HL-60 (cell line): Measurements from ENCODE around the gene CCL27.

ENCODE experiments used
- CTCF ChIP-seq: IDR thresholded peaks from one replicate; pipeline ENCODE4 v1.5.1; 2011; ENCODE audit warnings: low read length, control low read depth, inconsistent platforms; ENCODE audit not compliant: insufficient read depth
- GABPA ChIP-seq: IDR thresholded peaks from 2 replicates; pipeline ENCODE4 v1.6.1; 2012; ENCODE audit warnings: low read depth
- POLR2AphosphoS5 ChIP-seq: IDR thresholded peaks from 2 replicates; pipeline ENCODE4 v1.6.1; 2012; ENCODE audit warnings: low read depth
- REST ChIP-seq: IDR thresholded peaks from 2 replicates; pipeline ENCODE4 v1.6.1; 2012; ENCODE audit warnings: low read depth; ENCODE audit not compliant: insufficient replicate concordance

GRCh38 chr9:34648673-34649072, 13.8 kb downstream of the CCL27 start:
- TF ChIP-seq CTCF (no peak), GABPA (no peak), POLR2AphosphoS5 (no peak), REST (no peak)
